ENCODE results near the gene SLC15A4. TPM values are rescaled to one million over a fixed set of nuclear protein-coding genes. Genes with fewer than 3 reads are reported as not detected.
"Not testable (repeated sequence)": the region's sequence is repeated elsewhere in the genome, so short reads cannot be mapped to it uniquely, and the experiment has no call there.

Gene SLC15A4
- total RNA-seq, 1 experiment from 2014 or later = 29.1 TPM

DNA sequence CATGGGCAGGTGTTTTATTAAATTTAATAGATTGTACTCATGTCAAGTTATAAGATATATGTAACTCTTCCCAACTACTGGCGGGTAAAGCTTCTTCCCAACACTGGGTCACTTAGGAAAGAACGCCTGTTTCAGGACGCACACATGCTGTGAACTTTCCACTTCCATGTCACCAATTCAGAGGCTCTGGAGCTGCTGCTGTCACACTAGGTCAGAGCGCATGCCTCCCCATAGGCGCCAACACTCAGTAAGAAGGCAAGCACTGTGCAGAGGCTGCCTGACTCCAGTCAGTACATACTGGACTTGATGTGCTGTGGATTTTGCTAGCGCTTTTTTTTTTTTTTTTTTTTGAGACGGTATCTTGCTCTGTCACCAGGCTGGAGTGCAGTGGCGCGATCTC is 17.2 kb downstream of the SLC15A4 start:
- TSS peak; percentile 27 for BruUV-seq (replicated peaks)
- intact Hi-C loops (cut with micrococcal nuclease; ENCODE audit: unreplicated experiment) (no loop called here), in situ Hi-C loops (cut with HindIII; ENCODE audit: low pct_unique_long_range_greater_than_20kb, low sequenced_read_pairs) (no loop called here)
- no peaks in the 10 kb centered on the region for H3K27me3 ChIP-seq (ENCODE audit: control insufficient read depth, insufficient read depth, low read length)
- H3K27ac ChIP-seq (ENCODE audit: low read length) = no peak overlapping the region
- DNase-seq (ENCODE audit: low read depth, low spot score) (no peak), ATAC-seq (no peak)
- CTCF ChIA-PET = no interaction called here
- TF ChIP-seq POLR2AphosphoS5 (IDR thresholded peaks at IDR 0.05; ENCODE audit: low read depth, low read length) = no peak
- TF ChIP-seq, protein P1, sequence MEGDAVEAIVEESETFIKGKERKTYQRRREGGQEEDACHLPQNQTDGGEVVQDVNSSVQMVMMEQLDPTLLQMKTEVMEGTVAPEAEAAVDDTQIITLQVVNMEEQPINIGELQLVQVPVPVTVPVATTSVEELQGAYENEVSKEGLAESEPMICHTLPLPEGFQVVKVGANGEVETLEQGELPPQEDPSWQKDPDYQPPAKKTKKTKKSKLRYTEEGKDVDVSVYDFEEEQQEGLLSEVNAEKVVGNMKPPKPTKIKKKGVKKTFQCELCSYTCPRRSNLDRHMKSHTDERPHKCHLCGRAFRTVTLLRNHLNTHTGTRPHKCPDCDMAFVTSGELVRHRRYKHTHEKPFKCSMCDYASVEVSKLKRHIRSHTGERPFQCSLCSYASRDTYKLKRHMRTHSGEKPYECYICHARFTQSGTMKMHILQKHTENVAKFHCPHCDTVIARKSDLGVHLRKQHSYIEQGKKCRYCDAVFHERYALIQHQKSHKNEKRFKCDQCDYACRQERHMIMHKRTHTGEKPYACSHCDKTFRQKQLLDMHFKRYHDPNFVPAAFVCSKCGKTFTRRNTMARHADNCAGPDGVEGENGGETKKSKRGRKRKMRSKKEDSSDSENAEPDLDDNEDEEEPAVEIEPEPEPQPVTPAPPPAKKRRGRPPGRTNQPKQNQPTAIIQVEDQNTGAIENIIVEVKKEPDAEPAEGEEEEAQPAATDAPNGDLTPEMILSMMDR (IDR thresholded peaks at IDR 0.05) = no peak
- TF ChIP-seq, protein P2, sequence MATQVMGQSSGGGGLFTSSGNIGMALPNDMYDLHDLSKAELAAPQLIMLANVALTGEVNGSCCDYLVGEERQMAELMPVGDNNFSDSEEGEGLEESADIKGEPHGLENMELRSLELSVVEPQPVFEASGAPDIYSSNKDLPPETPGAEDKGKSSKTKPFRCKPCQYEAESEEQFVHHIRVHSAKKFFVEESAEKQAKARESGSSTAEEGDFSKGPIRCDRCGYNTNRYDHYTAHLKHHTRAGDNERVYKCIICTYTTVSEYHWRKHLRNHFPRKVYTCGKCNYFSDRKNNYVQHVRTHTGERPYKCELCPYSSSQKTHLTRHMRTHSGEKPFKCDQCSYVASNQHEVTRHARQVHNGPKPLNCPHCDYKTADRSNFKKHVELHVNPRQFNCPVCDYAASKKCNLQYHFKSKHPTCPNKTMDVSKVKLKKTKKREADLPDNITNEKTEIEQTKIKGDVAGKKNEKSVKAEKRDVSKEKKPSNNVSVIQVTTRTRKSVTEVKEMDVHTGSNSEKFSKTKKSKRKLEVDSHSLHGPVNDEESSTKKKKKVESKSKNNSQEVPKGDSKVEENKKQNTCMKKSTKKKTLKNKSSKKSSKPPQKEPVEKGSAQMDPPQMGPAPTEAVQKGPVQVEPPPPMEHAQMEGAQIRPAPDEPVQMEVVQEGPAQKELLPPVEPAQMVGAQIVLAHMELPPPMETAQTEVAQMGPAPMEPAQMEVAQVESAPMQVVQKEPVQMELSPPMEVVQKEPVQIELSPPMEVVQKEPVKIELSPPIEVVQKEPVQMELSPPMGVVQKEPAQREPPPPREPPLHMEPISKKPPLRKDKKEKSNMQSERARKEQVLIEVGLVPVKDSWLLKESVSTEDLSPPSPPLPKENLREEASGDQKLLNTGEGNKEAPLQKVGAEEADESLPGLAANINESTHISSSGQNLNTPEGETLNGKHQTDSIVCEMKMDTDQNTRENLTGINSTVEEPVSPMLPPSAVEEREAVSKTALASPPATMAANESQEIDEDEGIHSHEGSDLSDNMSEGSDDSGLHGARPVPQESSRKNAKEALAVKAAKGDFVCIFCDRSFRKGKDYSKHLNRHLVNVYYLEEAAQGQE (IDR thresholded peaks at IDR 0.05; ENCODE audit: insufficient read depth in 1 of 2, low read depth in 2 of 2, low read length in 1 of 2) = no peak
- no peak for TF ChIP-seq SIN3A (IDR thresholded peaks at IDR 0.05; ENCODE audit: borderline replicate concordance, insufficient read depth, low read depth, low read length)
- no peak for TF ChIP-seq TCF7L2 (IDR thresholded peaks at IDR 0.05; ENCODE audit: low read depth, low read length)
- H3K36me3 ChIP-seq (ENCODE audit: control insufficient read depth, insufficient read depth, low read length) = peaks cover 15% of the 10 kb centered on the region
- POLR2A ChIA-PET = no interaction called here
- H3K4me3 ChIP-seq (ENCODE audit: low read depth in 2 of 2, low read length in 2 of 2) = no peak overlapping the region
- no peaks in the 10 kb centered on the region for H3K4me1 ChIP-seq (ENCODE audit: control insufficient read depth, insufficient read depth, low read length)
- H3K9me3 ChIP-seq (ENCODE audit: control insufficient read depth, insufficient read depth, low read depth, low read length) = no peaks in the 10 kb centered on the region

DNA sequence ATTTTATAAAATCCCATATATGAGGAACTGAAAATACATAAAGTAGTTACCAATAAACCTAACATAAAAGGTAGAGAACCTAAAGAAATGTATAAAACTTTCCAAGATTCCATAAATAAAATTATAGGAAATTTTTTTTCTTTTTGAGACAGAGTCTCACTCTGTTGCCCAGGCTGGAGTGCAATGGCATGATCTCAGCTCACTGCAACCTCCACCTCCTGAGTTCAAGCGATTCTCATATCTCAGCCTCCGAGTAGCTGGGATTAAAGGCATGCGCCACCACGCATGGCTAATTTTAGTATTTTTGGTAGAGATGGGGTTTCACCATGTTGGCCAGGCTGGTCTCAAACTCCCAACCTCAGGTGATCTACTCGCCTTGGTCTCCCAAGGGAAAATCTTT is 18.4 kb downstream of the SLC15A4 start:
- POLR2A ChIA-PET; intact Hi-C loops (cut with micrococcal nuclease; ENCODE audit: unreplicated experiment); H3K27ac ChIP-seq (ENCODE audit: low read length); ATAC-seq; CTCF ChIA-PET; H3K4me3 ChIP-seq (ENCODE audit: low read depth in 2 of 2, low read length in 2 of 2); in situ Hi-C loops (cut with HindIII; ENCODE audit: low pct_unique_long_range_greater_than_20kb, low sequenced_read_pairs); BruUV-seq (replicated peaks); H3K4me1 ChIP-seq (ENCODE audit: control insufficient read depth, insufficient read depth, low read length); H3K27me3 ChIP-seq (ENCODE audit: control insufficient read depth, insufficient read depth, low read length); H3K9me3 ChIP-seq (ENCODE audit: control insufficient read depth, insufficient read depth, low read depth, low read length); DNase-seq (ENCODE audit: low read depth, low spot score): not testable (repeated sequence)
- H3K36me3 ChIP-seq (ENCODE audit: control insufficient read depth, insufficient read depth, low read length) = peaks cover 16% of the 10 kb centered on the region

DNA sequence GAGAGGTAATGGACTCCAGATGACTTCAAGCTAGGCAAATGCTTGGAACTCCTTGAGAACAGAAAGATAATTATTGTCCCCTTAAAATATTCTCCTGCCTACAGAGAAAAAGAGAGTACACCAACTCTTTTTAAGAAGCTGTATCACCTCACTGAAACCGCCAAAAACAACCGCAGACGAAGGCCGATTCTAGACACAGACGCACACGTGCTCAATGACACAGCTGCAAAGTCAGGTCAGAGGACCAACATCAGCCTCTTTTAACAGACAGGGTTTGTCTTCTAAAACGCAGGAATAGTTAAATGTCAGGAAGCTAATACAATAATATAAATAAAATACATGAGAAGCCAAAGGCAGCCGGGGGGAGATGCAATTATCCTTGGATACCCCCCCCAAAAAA is 19.0 kb downstream of the SLC15A4 start:
- no TSS peak for BruUV-seq (replicated peaks)
- intact Hi-C loops (cut with micrococcal nuclease; ENCODE audit: unreplicated experiment) (no loop called here), in situ Hi-C loops (cut with HindIII; ENCODE audit: low pct_unique_long_range_greater_than_20kb, low sequenced_read_pairs) (no loop called here)
- H3K36me3 ChIP-seq (ENCODE audit: control insufficient read depth, insufficient read depth, low read length) = peaks cover 16% of the 10 kb centered on the region
- ATAC-seq (no peak), DNase-seq (ENCODE audit: low read depth, low spot score) (no peak)
- no peaks in the 10 kb centered on the region for H3K4me1 ChIP-seq (ENCODE audit: control insufficient read depth, insufficient read depth, low read length)
- no peak overlapping the region for H3K4me3 ChIP-seq (ENCODE audit: low read depth in 2 of 2, low read length in 2 of 2)
- ChIA-PET CTCF (no interaction called here), POLR2A (no interaction called here)
- no peaks in the 10 kb centered on the region for H3K27me3 ChIP-seq (ENCODE audit: control insufficient read depth, insufficient read depth, low read length)
- no peaks in the 10 kb centered on the region for H3K9me3 ChIP-seq (ENCODE audit: control insufficient read depth, insufficient read depth, low read depth, low read length)
- H3K27ac ChIP-seq (ENCODE audit: low read length) = no peak overlapping the region
- no peak for TF ChIP-seq TCF7L2 (IDR thresholded peaks at IDR 0.05; ENCODE audit: low read depth, low read length)

Data from Panc1 (cell line).